ENCODE measurements around the gene PCMTD2. TPM values are rescaled to one million over a fixed set of nuclear protein-coding genes. Genes with fewer than 3 reads are reported as not detected.

The PCMTD2 gene
- total and polyA plus RNA-seq, 2 of the 8 experiments (the other 6 are each of a cell fraction or from before 2014, with no cell fraction given): 21.4 to 55.1 TPM

GRCh38 chr20:64223526-64224067 lies 32.0 kb upstream of the PCMTD2 start (continued):
- TF ChIP-seq USF2 (IDR thresholded peaks at IDR 0.05; ENCODE audit: low read length) (no peak), ZNF274 (IDR thresholded peaks at IDR 0.05; ENCODE audit: borderline replicate concordance, extremely low read depth, low read length) (no peak), SRF (IDR thresholded peaks at IDR 0.05; ENCODE audit: low read depth, low read length) (no peak), HDAC2 (IDR thresholded peaks at IDR 0.05; ENCODE audit: borderline replicate concordance in 1 of 2, low read depth in 2 of 2, low read length in 2 of 2) (peak in 1 of 2 experiments; percentile 66; a peak in 1 of 4 replicates), GABPA (IDR thresholded peaks at IDR 0.05; ENCODE audit: borderline replicate concordance, insufficient read depth, low read length) (peak; percentile 65; the same call in 1 of the 2 replicates), SIX5 (IDR thresholded peaks at IDR 0.05; ENCODE audit: low read depth, low read length) (no peak), POU5F1 (IDR thresholded peaks at IDR 0.05; ENCODE audit: low read depth, low read length) (no peak), PHF8 (conservative IDR thresholded peaks at IDR 0.05; ENCODE audit: low read depth, low read length) (no peak), SIN3A (conservative IDR thresholded peaks at IDR 0.05 in 1 of 2, IDR thresholded peaks at IDR 0.05 in 1 of 2; ENCODE audit: low read depth in 1 of 2, low read length in 2 of 2) (no peak), GTF2F1 (IDR thresholded peaks at IDR 0.05; ENCODE audit: borderline replicate concordance, low read depth, low read length) (no peak), SP4 (IDR thresholded peaks at IDR 0.05; ENCODE audit: low read length) (no peak), TEAD4 (IDR thresholded peaks at IDR 0.05; ENCODE audit: low read depth, low read length) (no peak), SUZ12 (IDR thresholded peaks at IDR 0.05; ENCODE audit: low read length) (no peak), TAF1 (IDR thresholded peaks at IDR 0.05; ENCODE audit: low read depth, low read length) (no peak), BRCA1 (IDR thresholded peaks at IDR 0.05; ENCODE audit: low read depth, low read length) (no peak), SIRT6 (IDR thresholded peaks at IDR 0.05; ENCODE audit: low read length) (no peak), RFX5 (IDR thresholded peaks at IDR 0.05; ENCODE audit: borderline replicate concordance, low read depth, low read length) (no peak), RXRA (IDR thresholded peaks at IDR 0.05; ENCODE audit: insufficient read depth, low read depth, low read length) (no peak), CTBP2 (IDR thresholded peaks at IDR 0.05; ENCODE audit: borderline replicate concordance, insufficient read depth, insufficient read length, low read length) (peak; percentile 78), EP300 (IDR thresholded peaks at IDR 0.05; ENCODE audit: borderline replicate concordance in 1 of 2, low read depth in 2 of 2, low read length in 2 of 2) (peak in 1 of 2 experiments; percentile 66; a peak in 1 of 3 replicates), CHD1 (IDR thresholded peaks at IDR 0.05; ENCODE audit: low read depth, low read length) (no peak), BCL11A (IDR thresholded peaks at IDR 0.05; ENCODE audit: low read depth in 2 of 2, low read length in 2 of 2) (no peak), EGR1 (IDR thresholded peaks at IDR 0.05; ENCODE audit: borderline replicate concordance, low read depth, low read length) (no peak), JUND (IDR thresholded peaks at IDR 0.05; ENCODE audit: low read length) (no peak), TCF12 (IDR thresholded peaks at IDR 0.05; ENCODE audit: low read depth, low read length) (peak; percentile 90; the same call in 1 of the 2 replicates)
